ENCODE data around the gene COG4.
A peak's percentile ranks its signal among the peaks of the same experiment; 100 is the strongest.

COG4 gene

GRCh38 chr16:70483426-70483825 lies 39.9 kb downstream of the COG4 start:
- no peak for DNase-seq (ENCODE audit: low spot score)
- H3K27ac ChIP-seq = peak overlapping the region; percentile 19; the same call in 1 of the 2 replicates
- TF ChIP-seq, protein P1, sequence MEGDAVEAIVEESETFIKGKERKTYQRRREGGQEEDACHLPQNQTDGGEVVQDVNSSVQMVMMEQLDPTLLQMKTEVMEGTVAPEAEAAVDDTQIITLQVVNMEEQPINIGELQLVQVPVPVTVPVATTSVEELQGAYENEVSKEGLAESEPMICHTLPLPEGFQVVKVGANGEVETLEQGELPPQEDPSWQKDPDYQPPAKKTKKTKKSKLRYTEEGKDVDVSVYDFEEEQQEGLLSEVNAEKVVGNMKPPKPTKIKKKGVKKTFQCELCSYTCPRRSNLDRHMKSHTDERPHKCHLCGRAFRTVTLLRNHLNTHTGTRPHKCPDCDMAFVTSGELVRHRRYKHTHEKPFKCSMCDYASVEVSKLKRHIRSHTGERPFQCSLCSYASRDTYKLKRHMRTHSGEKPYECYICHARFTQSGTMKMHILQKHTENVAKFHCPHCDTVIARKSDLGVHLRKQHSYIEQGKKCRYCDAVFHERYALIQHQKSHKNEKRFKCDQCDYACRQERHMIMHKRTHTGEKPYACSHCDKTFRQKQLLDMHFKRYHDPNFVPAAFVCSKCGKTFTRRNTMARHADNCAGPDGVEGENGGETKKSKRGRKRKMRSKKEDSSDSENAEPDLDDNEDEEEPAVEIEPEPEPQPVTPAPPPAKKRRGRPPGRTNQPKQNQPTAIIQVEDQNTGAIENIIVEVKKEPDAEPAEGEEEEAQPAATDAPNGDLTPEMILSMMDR (conservative IDR thresholded peaks at IDR 0.05; ENCODE audit: low read depth) = no peak
- CTCF ChIA-PET = interaction anchor here (0.5 to 0.7 kb wide), 2 partner anchors 40 to 275 kb away, joined by 5 to 6 read pairs; partner anchors contain the start of gene COG4
- POLR2A ChIA-PET (ENCODE audit: low non-redundant PET) = interaction anchor here (1.5 kb wide), 1 partner anchor 102 kb away, joined by 4 read pairs; no protein-coding TSS in a partner anchor

DNA sequence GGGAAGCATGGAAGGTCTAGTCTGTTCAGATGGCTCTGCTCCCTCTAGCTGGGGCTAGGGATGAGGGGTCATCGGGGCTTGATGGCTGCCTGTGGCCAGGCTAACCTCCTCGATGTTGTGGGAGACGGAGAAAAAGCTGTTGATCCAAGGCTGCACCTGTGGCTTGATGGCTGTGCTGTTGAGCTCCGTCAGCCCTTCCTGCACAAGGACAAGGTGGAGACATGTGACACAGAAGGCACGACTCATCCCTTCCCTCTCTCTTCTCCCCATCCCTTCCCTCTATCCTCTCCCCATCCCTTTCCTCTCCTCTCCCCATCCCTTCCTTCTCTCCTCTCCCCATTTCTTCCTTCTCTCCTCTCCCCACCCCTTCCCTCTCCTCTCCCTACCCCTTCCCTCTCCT lies 40.7 kb downstream of the COG4 start:
- H3K27ac ChIP-seq = peak overlapping the region; percentile 47
- TF ChIP-seq, protein P1 (conservative IDR thresholded peaks at IDR 0.05; ENCODE audit: low read depth) = no peak
- ChIA-PET CTCF (interaction anchor here (1.0 kb wide), 2 partner anchors 11 to 17 kb away, joined by 3 to 4 read pairs; no protein-coding TSS in a partner anchor), POLR2A (ENCODE audit: low non-redundant PET) (interaction anchor here (1.5 kb wide), 1 partner anchor 101 kb away, joined by 4 read pairs; no protein-coding TSS in a partner anchor)
- DNase-seq (ENCODE audit: low spot score) = no peak

GRCh38 chr16:70481929-70482536 lies 41.3 kb downstream of the COG4 start:
- no peak for DNase-seq (ENCODE audit: low spot score)
- H3K27ac ChIP-seq = peak overlapping the region; percentile 91
- CTCF ChIA-PET = interaction anchor here (1.0 kb wide), 2 partner anchors 11 to 16 kb away, joined by 3 to 4 read pairs; no protein-coding TSS in a partner anchor
- POLR2A ChIA-PET (ENCODE audit: low non-redundant PET) = no interaction called here
- TF ChIP-seq, protein P1 (conservative IDR thresholded peaks at IDR 0.05; ENCODE audit: low read depth) = no peak

GRCh38 chr16:70480127-70481105 lies 42.9 kb downstream of the COG4 start:
- H3K27ac ChIP-seq = peak overlapping the region; percentile 91
- DNase-seq (ENCODE audit: low spot score) = no peak
- POLR2A ChIA-PET (ENCODE audit: low non-redundant PET) = no interaction called here
- TF ChIP-seq, protein P1 (conservative IDR thresholded peaks at IDR 0.05; ENCODE audit: low read depth) = no peak
- CTCF ChIA-PET = interaction anchor here (0.5 to 0.6 kb wide), 3 partner anchors 73 to 104 kb away, joined by 3 to 7 read pairs (median 3); no protein-coding TSS in a partner anchor

GRCh38 chr16:70478912-70479341 lies 44.4 kb downstream of the COG4 start:
- H3K27ac ChIP-seq = peak overlapping the region; percentile 91
- CTCF ChIA-PET = interaction anchor here (0.5 to 1.4 kb wide), 3 partner anchors 10 to 87 kb away, joined by 3 to 8 read pairs (median 4); no protein-coding TSS in a partner anchor
- POLR2A ChIA-PET (ENCODE audit: low non-redundant PET) = no interaction called here
- no peak for DNase-seq (ENCODE audit: low spot score)
- TF ChIP-seq, protein P1 (conservative IDR thresholded peaks at IDR 0.05; ENCODE audit: low read depth) = no peak

DNA sequence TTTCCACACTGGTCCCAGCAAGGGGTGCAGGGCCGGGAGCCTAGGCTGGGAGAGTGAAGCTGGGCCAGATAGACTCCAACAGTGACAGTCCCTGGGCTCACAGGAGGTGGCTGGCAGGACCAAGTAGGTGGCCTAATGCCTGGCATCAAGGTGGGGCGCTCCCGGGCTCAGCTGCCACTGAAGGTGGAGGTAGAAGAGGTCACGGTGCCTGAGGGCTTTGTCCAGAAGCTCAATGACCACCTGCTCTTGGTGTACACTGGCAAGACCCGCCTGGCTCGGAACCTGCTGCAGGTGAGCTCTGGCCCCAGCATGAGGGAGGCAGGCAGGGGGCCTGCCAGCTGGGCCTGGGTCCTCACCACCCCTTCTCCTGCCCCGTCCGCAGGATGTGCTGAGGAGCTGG lies 45.2 kb downstream of the COG4 start:
- peak overlapping the region; percentile 91 for H3K27ac ChIP-seq
- no peak for DNase-seq (ENCODE audit: low spot score)
- ChIA-PET CTCF (interaction anchor here (0.5 to 1.4 kb wide), 4 partner anchors 9 to 86 kb away, joined by 3 to 8 read pairs (median 4); no protein-coding TSS in a partner anchor), POLR2A (ENCODE audit: low non-redundant PET) (no interaction called here)
- TF ChIP-seq, protein P1 (conservative IDR thresholded peaks at IDR 0.05; ENCODE audit: low read depth) = no peak

Data from RWPE1 (cell line).